A673 (cell line): ENCODE results near the gene ATP1B4.

Experiments used
- CTCF ChIP-seq: fragments of 300-800, 200-600 bp; sonication (generic); conservative IDR thresholded peaks from 2 replicates; pipeline ENCODE4 v1.5.1; 2017; ENCODE audit warnings: low read depth, mild to moderate bottlenecking, antibody characterized with exemption, low read length, moderate library complexity, mixed read lengths
- EZH2 ChIP-seq: fragments of 200-600 bp; sonication (generic); IDR thresholded peaks from 2 replicates; pipeline ENCODE4 v1.6.1; 2017; ENCODE audit warnings: borderline replicate concordance, low read depth, mild to moderate bottlenecking, mixed read lengths, antibody characterized with exemption, low read length; ENCODE audit not compliant: poor library complexity, severe bottlenecking

- TF ChIP-seq CTCF (no peak), EZH2 (no peak)
These were observed 40.5 kb downstream of the ATP1B4 start for GRCh38 chrX:120402369-120402768.
